ENCODE data around the gene ARRDC2. TPM values are rescaled to one million over a fixed set of nuclear protein-coding genes. Genes with fewer than 3 reads are reported as not detected.

ARRDC2 gene
- 7.1 and 7.3 TPM in 2 replicates for total RNA-seq

DNA sequence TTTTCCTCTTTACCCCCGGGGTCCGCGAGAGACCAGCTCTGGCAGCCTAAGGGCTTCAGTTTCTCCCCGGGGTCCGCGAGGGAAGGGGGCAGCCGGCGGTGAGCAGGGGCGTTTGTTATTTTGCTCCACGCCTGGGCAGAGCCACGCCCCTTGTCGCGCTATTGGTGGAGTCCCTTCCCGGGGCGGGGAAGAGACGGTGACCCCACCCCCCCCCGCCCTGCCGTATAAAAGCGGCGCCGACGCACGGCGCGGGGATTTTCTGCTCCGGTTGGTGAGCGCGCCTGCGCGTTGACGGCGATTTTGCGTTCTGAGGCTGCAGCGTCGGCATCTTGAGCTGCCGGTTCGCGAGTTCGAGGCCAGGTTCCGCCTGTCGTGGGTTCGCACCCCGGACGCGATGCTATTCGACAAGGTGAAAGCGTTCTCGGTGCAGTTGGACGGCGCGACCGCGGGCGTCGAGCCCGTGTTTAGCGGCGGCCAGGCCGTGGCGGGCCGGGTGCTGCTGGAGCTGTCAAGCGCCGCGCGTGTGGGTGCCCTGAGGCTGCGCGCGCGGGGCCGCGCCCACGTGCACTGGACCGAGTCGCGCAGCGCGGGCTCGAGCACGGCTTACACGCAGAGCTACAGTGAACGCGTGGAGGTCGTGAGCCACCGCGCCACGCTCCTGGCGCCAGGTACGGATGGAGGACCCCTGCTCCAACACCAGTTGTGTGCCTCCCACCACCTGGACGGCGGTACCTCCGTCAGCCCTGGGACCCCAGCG is at the start of gene ARRDC2:
ARRDC2 (plus strand) TSS at position 254 of the 757 bp plus-strand sequence; CDS start at position 395, 141 bp downstream.

DNA sequence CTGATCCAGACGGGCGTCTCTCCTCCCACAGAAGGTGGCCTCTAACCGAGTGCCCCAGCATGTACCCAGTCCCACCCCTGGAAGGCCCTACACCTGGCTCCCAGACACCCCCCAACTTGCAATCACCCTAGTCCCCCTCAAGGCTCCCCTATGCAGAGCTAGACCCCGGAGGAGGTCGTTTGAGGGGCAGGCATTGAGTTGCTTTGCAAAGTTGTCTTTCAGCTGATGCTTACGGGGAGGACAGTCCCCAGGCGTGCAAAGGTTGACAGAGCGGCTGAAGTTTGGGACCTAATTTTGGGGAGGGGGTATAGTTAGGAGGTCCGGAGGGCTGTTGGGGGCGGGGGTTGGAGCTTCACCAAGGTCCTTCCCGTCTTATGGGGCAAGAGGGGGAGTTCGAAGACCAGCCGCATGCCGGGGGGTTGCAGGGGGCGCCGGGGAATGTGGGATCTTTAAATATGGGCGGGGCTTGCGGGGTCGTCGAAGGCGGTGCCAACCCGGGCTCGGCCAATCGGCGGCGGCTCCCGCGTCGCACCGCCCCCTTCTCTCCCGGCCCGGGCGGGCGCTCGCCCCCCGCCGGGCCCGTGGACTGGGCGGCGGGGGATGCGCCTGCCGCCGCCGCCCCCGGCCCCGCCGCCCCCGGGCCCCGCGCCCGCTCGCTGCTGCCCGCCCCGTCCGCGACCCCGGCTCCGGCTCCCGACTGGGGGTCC is 41.3 kb upstream of the ARRDC2 start, which contains the start of gene KCNN1:
KCNN1 (plus strand) TSS at position 558 of the 707 bp plus-strand sequence. CDS start 6,782 bp downstream, outside the sequence.

Other genes with a start within 250 kb of the ARRDC2 start
- not detected in 2 replicates for gene B3GNT3, start 213.0 kb upstream of the ARRDC2 start, total RNA-seq
- gene INSL3, start 186.7 kb upstream of the ARRDC2 start, total RNA-seq, result not detected in 2 replicates
- gene JAK3, start 160.2 kb upstream of the ARRDC2 start, total RNA-seq, result 0.58 and 2.6 TPM in 2 replicates
- 1,057 and 1,473 TPM in 2 replicates for gene RPL18A, start 148.3 kb upstream of the ARRDC2 start, total RNA-seq
- gene SLC5A5, start 136.2 kb upstream of the ARRDC2 start, total RNA-seq, result 0.33 TPM in 1 of 2 replicates, not detected in the other
- 35.4 and 44.2 TPM in 2 replicates for gene CCDC124, start 75.2 kb upstream of the ARRDC2 start, total RNA-seq
- 0.15 and 0.50 TPM in 2 replicates for gene KCNN1, start 41.1 kb upstream of the ARRDC2 start, total RNA-seq
- gene IL12RB1, start 78.8 kb downstream of the ARRDC2 start, total RNA-seq, result 0.15 and 0.33 TPM in 2 replicates
- gene MAST3, start 89.6 kb downstream of the ARRDC2 start, total RNA-seq, result 3.8 and 6.0 TPM in 2 replicates
- gene PIK3R2, start 145.0 kb downstream of the ARRDC2 start, total RNA-seq, result 21.5 and 50.6 TPM in 2 replicates
- 17.2 and 23.0 TPM in 2 replicates for gene IFI30, start 165.6 kb downstream of the ARRDC2 start, total RNA-seq
- gene MPV17L2, start 185.0 kb downstream of the ARRDC2 start, total RNA-seq, result 6.7 and 9.3 TPM in 2 replicates
- 2.0 and 5.5 TPM in 2 replicates for gene RAB3A, start 195.9 kb downstream of the ARRDC2 start, total RNA-seq
- gene PDE4C, start 218.3 kb downstream of the ARRDC2 start, total RNA-seq, result 0.87 and 6.0 TPM in 2 replicates

Measured in smooth muscle cell of trachea (primary cell).